Activated CD8-positive, alpha-beta memory T cell treated with anti-CD3 and anti-CD28 coated beads for 24 hours (primary cell): ENCODE results near the gene HAUS7.

ENCODE experiments used
- DNase-seq: peaks from one replicate; pipeline ENCODE4 v3.0.0-alpha.2; 2020

HAUS7 gene

DNA sequence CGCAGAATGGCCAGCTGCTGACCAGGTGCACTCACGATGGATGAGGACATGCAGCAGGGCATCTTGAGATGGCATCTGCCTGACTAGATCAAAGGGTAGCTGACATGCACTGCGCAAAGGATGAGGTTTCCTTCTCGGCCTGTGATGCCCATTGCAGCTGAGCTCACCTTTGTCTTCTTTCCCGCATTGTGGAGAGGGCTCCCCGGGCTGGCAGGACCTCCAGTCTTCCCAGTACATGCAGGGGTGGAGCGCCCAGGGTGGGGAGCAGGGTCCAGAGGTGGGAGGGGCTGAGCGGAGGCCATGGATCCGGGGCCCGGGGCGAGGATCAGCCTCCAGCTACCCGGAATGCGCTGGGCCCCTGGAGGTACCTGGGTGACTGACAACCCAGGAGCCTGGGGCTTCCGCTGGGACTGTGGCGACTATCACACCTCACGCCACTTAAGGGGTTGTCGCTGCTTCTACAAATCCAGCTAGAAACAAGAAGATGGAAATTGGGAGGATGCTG, 36.5 kb downstream of the HAUS7 start:
- no peak for DNase-seq

DNA sequence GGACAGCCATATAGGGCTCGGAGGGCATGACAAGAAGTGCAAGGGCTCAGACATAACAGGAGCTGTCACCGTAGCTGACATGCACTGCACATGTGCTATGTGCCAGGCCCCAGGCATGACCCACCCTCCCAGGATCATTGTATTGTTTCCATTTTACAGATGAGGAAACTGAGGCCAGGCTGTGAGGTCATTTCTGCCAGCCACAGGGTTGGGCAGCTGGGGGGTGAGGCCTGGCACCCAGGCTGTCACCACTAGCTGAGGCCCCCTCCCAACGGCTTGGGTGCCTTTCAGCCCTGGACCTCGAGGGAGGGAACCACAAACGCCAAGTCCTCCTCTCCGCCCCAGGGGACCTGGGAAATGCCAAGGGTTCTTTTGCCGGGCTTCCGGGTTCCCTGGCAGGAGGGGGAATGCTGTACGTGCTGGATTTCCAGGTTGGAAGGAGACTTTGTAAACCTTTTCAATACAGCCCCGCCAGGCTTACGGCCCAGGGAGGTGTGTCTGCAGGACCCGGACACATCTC, 37.2 kb downstream of the HAUS7 start:
- no peak for DNase-seq

DNA sequence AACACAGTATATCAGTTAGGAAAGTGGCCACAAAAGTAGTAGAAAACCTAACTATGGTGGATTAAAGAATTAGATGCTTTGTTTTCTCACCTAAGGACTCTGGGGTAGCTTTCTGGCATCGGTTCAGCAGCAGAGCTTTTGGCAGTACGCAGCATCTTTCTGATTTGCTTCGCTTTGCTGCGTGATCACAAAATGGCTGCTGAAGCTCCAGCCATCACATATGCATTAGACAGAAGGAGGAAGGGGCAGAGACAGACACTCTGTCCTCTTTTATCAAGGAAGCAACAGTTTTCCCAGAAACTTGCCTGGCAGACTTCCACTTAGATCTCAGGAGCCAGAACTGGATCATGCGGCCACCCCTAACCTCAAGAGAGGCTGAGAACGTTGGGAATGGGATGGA, 39.6 kb downstream of the HAUS7 start:
- no peak for DNase-seq

DNA sequence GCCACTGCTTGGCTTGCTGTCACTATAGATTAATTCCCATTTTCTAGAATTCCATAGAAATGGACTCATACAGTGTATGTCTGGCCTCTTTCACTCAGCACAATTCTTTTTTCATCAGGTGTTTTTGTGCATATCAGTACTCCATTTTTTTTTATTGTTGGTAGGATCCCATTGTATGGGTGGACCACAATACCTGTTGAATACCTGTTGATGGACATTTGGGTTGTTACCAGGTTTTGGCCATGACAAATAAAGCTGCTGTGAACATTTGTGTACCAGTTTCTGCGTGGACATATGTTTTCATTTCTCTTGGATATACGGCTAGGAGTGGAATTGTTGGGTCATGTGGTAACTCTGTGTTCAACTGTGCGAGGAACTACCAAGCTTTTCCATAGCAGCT, 44.2 kb downstream of the HAUS7 start:
- DNase-seq: no peak

DNA sequence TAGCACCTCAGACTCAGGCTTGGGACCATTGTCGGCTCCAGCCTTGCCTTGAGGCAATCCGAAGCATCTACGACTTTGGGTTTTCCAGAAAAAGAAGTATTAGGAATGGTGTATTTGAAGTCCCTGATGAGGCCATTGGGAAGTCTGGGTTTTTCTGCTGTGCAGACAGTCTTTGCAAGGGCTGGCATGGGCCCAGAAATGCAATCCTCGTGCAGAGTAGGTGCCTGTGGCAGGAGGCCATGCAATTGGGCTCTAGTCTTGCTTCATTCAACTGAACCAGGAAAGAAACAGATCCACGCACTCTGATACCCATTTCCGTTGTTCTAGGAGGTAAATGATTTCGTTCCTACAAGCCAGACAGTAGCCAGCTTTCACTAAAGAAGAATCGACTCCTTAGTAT, 46.7 kb downstream of the HAUS7 start:
- DNase-seq: no peak

DNA sequence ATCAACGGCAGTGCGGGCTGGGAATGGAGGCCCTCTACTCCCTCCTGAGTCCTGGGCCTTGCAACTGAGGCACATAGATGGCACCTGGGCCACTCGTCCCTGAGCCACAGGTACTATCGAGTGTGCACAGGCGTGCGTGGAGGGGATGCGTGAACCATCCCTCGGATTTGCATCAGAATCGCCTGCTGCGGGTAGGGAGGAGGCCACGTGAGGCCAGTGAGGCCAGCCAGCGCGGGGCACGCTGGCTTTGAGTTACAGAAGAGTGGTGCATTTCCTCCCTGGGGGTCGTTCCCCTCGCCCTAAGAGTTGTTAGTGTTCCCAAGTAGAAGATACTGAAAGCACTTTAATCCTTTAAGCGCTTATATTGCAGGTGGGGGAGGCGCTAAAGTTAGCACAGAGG, 48.5 kb downstream of the HAUS7 start:
- no peak for DNase-seq

DNA sequence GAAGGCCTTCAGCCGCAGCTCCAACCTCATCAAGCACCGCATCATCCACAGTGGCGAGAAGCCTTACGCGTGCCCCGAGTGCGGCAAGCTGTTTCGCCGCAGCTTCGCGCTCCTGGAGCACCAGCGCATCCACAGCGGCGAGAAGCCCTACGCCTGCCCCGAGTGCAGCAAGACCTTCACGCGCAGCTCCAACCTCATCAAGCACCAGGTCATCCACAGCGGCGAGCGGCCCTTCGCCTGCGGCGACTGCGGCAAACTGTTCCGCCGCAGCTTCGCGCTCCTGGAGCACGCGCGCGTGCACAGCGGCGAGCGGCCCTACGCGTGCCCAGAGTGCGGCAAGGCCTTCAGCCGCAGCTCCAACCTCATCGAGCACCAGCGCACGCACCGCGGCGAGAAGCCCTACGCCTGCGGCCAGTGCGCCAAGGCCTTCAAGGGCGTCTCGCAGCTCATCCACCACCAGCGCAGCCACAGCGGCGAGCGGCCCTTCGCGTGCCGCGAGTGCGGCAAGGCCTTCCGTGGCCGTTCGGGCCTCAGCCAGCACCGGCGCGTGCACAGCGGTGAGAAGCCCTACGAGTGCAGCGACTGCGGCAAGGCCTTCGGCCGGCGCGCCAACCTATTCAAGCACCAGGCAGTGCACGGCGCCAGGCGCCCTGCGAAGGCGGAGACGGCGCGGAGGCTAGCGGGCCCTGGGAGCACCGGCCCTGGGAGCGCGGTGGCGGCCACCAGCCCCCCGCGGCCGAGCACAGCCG, 49.4 kb downstream of the HAUS7 start:
- no peak for DNase-seq

DNA sequence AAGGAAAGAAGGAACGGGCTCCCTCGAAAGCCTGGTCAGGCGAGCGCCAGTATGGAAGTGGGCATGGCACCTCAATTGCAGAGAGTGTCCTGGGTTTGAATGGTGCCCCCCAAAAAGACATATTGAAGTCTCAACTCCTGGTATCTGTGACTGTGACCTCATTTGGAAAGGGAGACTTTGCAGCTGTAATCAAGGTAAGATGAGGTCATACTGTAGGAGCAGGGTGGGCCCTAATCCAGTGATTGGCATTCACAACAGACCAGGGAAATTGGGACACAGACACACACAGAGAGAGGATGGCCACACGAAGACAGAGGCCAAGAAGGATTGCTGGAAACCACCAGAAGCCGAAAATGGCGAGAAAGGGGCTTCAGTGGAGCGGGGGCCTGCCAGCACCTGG, 52.7 kb downstream of the HAUS7 start:
- DNase-seq: no peak

DNA sequence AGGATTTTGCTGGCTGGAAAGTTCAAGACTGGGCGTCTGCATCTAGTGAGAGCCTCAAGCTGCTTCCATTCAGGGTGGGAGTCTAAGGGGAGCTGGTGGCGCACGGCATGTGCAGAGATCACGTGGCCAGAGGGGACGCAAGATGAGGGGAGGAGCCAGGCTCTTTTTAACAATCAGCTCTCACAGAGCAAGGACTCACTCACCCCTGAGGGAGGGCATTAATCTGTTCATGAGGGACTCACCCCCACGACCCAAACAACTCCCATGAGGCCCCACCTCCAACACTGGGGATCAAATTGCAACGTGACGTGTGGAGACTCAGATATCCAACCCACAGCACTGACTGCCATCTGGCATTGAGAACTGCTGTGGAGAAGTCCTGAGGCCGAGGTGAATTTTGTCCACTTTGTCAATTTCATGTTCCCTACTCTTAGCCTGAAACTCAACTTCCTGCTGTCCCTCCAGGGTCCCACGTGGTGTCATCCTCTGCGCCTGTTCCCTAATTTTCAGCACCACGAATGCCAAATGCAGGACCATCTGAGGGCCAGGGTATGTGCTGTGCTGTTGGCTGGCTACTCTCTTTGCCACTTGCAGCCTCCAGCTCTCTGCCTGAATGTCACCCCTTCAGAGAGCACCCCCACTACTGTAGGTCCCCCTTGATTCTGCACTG, 53.5 kb downstream of the HAUS7 start:
- no peak for DNase-seq

DNA sequence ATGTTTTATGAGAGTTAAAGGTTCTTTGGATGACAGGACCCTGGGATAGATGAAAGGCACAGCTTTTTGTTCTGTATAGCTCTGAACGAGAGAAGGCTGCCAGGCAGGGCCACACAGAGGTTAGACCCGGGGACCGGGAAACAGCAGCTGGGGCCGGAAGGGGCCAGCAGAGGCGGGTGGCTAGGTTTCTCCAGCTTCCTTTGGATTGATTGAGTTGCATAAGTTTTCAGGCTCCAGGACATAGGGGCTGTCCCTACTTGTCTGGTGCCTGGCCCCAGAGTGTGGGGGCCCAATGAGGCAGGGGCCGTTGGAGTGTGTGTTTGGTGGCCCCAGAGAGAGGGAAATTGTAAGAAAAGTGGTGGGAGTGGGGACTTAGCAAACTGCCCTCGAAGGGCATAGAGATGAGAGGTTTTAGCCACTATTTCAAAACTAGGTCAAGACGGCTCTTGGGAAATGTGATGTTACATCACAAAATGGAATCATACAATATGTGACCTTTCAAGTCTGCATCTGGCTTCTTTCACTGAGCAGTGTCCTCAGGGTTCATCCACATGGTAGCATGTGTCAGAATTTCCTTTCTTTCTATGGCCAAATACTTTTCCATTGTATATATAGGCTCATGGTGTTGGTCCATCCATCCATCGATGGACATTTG, 55.4 kb downstream of the HAUS7 start:
- DNase-seq: no peak

DNA sequence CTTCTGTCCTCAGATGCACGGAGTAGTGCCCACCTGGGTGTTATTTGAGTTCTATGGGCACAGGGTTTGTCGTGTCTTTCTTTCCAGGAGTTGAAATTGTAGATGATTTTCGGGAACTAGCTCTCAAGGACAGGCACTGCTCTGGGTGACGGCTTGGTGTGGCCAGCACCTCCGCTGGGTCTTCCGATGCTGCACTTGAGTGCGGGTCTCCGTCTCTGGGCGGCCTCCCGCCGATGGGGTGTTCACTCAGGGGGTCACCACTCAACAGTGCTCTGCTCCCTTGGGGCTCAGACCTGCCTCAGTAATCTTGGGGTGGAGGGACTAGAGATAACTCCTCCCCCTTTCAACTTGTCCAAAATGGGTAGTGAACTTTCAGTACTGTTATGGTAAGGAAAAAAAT, 56.6 kb downstream of the HAUS7 start:
- DNase-seq: no peak

DNA sequence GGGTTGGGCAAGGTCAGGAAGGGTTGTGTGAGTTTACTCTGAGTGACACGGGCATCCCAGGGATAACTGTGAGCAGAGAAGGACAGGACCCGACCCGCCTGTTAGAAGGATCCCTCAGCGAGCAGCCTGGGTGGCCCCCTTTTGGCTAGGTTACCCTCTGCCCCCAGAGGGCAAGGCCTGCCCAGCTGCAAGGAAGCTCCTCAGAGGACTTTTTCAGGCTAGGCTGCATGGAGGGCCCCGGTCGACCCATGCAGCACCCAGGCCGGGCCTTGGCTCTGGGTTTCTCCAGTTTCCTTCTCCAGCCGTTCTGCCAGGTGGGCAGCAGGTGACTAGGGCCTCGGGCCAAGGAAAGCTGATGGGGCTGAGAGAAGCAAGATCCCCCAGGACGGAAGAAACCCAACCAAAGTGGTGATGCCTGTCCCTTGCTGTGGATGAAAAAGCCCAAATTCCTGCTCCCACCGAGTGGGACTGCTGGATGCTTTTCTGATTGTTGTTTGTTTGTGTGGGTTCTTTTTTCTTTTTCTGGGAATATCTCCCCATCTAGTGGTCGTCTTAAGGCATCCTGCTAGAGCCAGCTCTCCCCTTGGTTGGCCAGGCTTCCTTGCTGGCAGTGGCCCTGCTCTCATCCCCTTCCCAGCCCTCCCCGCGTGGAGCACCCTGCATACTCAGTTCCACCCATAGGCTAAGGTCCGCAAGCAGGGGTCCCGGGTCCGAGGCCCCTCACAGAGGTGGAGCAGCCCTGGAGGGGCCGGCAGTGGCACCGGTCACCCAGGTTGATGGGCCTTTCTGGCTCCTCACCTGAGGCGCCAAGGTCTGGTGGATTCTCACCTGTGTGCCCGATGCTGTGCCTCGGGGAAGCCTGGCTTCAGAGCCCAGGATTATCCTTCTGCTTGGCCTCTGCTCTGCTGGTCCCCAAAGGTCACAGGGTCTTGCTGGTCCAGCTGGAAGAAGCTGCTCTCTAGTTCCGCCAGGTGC, 57.3 kb downstream of the HAUS7 start:
- no peak for DNase-seq

DNA sequence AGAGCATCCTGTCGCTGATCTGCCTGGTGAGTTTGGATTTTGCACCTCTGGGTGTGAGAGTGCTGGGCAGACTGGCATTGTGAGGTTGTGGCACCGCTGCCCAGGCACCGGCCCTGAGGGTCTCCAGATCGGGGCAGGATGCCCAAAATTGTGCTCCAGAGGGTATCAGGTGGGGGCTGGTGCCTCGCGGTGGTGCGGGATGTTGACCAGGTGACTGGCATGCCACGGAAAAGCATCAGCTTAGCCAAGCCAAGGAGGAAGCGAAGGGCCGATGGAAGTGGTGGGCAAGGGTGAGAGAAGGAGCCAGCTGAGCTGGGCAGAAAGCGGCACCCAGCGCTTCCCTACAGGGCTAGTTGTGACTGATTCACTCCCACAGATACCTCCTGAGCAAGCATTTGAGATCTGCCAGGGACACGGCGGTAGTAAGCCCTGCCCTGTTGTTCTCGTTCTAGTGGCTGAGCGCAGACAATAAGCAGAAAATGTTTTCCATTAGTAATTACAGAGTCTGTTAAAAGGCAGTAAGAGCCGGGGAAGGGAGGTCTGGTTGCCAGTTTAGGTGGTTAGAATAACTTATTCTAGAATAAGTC, 58.3 kb downstream of the HAUS7 start:
- no peak for DNase-seq

DNA sequence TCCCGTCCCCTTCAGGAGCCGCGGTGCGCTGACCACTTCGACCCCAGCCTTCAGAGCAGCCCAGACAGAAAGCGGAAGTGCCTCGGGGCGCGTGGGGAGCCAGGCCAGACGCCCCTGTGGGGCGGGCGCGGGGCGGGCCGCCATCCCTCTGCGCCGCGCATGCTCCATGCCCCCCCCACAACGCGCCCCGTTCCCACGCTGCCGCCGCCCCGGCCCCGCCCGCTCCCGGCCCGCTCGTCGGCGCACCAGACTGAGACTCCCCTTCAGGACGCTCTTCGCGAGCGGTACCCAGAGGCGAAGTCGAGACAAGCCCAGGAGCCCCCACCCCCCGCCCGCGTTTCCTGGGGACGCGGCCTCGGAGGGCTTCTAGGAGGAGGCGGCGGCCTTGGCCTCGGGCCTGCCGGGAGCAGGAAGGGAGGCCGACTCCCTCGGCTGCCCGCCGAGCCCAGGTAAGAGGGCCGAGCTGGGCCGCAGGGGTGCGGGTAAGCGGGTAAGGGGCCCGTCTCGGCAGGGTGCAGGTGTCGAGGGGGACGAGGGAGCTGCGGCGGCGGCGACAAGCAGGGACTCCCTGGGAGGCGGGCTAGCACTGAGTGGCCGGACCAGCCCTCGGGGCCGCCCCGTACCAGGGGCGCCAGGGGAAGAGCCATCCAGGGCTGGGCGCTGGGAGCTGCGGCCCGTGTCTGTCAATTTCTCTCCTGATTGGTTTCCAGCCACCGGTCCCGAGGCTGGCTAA, 59.0 kb downstream of the HAUS7 start, which contains the start of gene ZFP92:
TSS of gene ZFP92 (plus strand) at position 218 of the 733 bp plus-strand sequence. CDS start 6,851 bp downstream, outside the sequence.
- DNase-seq: peak; percentile 74

DNA sequence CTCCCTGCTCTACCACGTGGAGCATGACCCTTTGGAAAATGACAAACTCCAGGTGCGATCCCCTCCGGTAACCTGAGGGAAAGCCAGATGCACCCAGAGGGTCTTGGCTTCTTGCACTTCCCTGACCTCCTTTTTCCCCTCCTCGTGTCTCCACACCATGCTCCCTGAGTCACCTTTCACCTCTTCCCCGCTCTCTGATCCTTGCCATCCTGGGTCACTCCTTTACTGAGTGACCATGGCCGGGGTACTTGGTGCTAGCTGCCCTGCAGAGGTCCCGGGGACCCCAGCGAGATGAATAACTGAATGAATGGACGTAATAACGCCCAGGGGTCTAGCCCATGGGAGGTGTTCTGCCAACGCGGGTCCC, 59.5 kb downstream of the HAUS7 start:
- DNase-seq: no peak

DNA sequence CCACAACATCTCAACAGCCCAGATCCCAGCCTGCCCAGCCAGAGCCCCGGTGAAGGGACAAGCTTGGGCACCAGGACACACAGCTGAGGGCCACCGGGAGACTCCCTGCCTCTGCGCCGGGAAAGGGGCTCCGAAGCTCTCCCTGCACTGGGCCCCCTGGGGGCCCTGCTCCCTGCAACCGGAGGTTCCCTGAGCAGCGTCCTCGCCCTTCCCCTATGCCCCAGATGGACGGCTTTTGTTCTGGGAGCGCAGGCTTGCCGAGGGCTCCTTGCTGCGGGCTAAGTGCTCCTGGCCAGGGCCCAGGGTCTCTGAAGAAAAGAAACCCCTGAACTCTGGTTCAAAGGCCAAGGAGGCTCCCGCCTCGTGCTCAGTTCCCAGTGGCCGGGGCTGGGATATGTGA, 60.0 kb downstream of the HAUS7 start:
- no peak for DNase-seq

- no peak for DNase-seq
Measured at GRCh38 chrX:153409414-153410101, 60.8 kb downstream of the HAUS7 start.

DNA sequence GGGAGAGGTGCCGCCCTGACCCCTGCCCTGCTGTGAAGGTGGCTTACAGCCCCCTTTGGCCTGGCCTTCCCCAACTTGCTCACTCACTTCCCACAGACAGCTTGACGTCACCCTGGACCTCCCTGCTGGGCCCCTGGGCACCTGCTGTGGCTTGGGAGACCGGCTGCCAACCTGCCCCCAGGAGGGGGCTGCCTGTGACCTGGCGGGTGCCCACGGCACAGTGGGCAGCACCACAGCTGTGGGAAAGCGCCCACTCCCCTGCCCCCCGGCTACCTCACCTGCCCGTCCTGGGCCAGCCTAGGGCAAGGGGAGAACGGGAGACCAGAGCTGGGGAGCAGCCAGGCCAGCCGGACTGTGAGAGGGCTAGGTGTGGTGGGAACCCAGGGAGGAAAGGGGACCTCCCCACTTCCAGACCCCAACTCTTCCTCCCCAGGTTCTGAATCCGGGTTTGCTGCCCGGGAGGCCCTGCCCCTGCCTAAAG, 61.5 kb downstream of the HAUS7 start:
- no peak for DNase-seq

DNA sequence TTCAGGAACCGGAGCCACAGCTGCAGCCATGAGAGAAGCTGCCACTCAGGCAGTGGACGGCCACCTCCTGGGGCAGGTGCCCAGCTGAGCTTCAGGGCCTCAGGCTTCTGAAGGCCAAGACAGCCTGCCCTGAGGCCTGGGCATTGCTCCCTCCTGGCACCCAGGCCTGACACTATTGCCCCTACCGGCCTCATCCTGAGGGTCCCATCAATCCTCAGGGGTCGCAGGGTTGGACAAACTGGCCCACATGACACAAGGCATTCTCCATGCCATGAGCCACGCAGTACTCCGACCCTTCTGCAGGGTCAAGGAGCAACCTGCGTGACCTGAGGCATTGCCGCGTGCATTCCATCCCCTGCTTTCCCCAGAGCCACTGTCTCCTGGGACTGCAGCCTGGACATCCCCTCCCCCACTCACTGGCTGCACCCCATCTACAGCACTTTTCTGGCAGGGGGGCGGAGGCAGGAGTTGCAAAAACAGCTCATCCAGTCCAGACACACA, 62.1 kb downstream of the HAUS7 start:
- no peak for DNase-seq

DNA sequence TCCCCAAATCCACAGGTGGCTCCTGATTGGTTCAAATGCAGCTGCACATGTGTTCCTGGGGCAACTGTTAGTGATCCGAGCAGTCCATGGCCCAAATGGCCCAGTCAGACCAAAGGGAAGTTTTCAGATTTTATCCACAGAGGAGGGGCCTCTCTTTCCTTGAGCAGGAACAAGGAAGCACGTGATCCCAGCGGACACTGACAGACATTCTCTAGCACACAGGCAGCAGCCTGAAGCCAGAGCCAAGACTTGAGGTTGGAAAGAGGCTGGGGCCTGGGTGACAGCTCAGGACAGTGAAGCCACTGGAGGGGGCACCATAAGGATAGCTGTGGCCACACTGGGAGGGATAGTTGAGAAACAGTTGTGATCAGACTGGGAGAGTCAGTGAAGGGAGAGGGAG, 62.6 kb downstream of the HAUS7 start:
- DNase-seq: no peak
